Right lobe of liver (tissue), 6 donors: Measurements from ENCODE around the gene TAS2R16. TPM values are rescaled to one million over a fixed set of nuclear protein-coding genes. Genes with fewer than 3 reads are reported as not detected.

Experiments
- ATAC-seq, 4 donors: fragments of 200-7000 bp; cut with Tn5 transposase; one replicate each; pipeline ENCODE4 v1.9.1; 2020; ENCODE audit warnings: mild to moderate bottlenecking in 4 of 4, moderate library complexity in 4 of 4
- DNase-seq, 3 donors: peaks; one replicate each; pipeline ENCODE4 v3.0.0-alpha.2; 2020
- H3K27ac ChIP-seq, 3 donors: fragments of 200-600 bp; one replicate each; pipeline ENCODE4 v1.8.0; 2022
- H3K27me3 ChIP-seq, 2 donors: fragments of 200-600 bp; one replicate each; pipeline ENCODE4 v1.8.0; 2022
- H3K36me3 ChIP-seq, 4 donors: fragments of 200-600 bp; sonication (generic) in 1 of 4; one replicate each; pipeline versions ENCODE4 v1.5.1 to v1.8.0; 2017 to 2022; ENCODE audit warnings: control low read depth in 1 of 4
- H3K4me1 ChIP-seq, 4 donors: fragments of 200-600 bp; sonication (generic) in 1 of 4; one replicate each; pipeline versions ENCODE4 v1.5.1 to v1.8.0; 2017 to 2022; ENCODE audit warnings: control low read depth in 1 of 4
- H3K4me3 ChIP-seq, 3 donors: fragments of 200-600 bp; one replicate each; pipeline ENCODE4 v1.8.0; 2022
- H3K9me3 ChIP-seq, 4 donors: fragments of 200-600 bp; sonication (generic) in 1 of 4; one replicate each; pipeline versions ENCODE4 v1.5.1 to v1.8.0; 2017 to 2022; ENCODE audit warnings: control low read depth in 1 of 4
- POLR2A ChIP-seq: fragments of 450-650 bp; IDR thresholded peaks from one replicate; pipeline ENCODE4 v1.6.1; 2017; ENCODE audit warnings: antibody characterized with exemption, mild to moderate bottlenecking
- WGBS: methylation state at CpG from one replicate; pipeline ENCODE4 v1.1.6; 2018; ENCODE audit warnings: low coverage, low lambda C conversion rate; ENCODE audit not compliant: insufficient coverage; ENCODE audit errors: missing lambda C conversion rate; 5-methylcytosine and 5-hydroxymethylcytosine counted together
- intact Hi-C, 2 donors: fragments of 100-400 bp; cut with DNase I; formaldehyde crosslinking; loops; one replicate each; pipeline versions ENCODE4 v1.11.2 to v1.14.1; 2022
- total RNA-seq, 6 experiments: library from RNA; depleted of rRNA in 2 of 6; stranded (reverse); fragments of >200 nt in 2 of 6; fragmentation: NEBNext Ultra II Directional in 3 of 6; extraction: Animal tissue kit (Norgen Biotek cat#: 25700) in 3 of 6; gene quantifications; one replicate each; pipeline versions ENCODE4 v1.1.0 to v1.2.4, GENCODE V29; 2016 to 2023
- TF ChIP-seq, protein P1 (sequence below), 4 donors: fragments of 200-600 bp in 3 of 4; fragments of 450-650 bp in 1 of 4; IDR thresholded peaks; one replicate each; pipeline versions ENCODE4 v1.5.1 to v1.8.0; 2016 to 2022; ENCODE audit warnings: antibody characterized with exemption in 4 of 4, mild to moderate bottlenecking in 2 of 4
- donor health status: DM: no; HTN: yes; CAD: no.
- donor health status: DM: no; HTN: no; CAD: no.
- donor health status: DM: no; HTN: no; CAD: no.
- donor health status: DM: no; HTN: yes; CAD: no.
- donor health status: DM: no; HTN: yes; CAD: no.

TAS2R16 gene
- total RNA-seq, 6 experiments from 2014 or later = not detected

DNA sequence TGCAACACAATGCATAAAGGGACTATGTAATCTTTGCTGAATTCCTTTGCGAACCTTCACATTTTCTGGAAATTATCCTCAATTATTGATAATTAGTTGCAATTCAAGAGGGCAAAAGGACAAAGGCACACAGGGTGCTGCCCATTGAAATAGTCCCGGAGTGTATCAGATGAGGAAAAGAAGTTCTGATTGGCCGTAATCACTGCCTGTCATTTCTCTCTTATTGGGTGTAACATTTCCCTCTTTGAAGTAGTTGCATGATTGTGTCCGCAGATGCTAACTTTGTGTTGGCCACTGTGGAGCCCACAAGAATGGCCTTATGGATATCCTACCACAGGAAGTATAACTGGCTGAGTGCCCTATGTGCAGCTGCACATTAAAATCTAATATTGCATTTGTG, 35.1 kb upstream of the TAS2R16 start:
- Histone ChIP-seq H3K27me3 (no peaks in the 10 kb centered on the region), H3K9me3 (no peaks in the 10 kb centered on the region), H3K4me3 (no peak overlapping the region), H3K27ac (no peak overlapping the region), H3K4me1 (no peaks in the 10 kb centered on the region), H3K36me3 (no peaks in the 10 kb centered on the region)
- ATAC-seq = no peak
- TF ChIP-seq, protein P1, sequence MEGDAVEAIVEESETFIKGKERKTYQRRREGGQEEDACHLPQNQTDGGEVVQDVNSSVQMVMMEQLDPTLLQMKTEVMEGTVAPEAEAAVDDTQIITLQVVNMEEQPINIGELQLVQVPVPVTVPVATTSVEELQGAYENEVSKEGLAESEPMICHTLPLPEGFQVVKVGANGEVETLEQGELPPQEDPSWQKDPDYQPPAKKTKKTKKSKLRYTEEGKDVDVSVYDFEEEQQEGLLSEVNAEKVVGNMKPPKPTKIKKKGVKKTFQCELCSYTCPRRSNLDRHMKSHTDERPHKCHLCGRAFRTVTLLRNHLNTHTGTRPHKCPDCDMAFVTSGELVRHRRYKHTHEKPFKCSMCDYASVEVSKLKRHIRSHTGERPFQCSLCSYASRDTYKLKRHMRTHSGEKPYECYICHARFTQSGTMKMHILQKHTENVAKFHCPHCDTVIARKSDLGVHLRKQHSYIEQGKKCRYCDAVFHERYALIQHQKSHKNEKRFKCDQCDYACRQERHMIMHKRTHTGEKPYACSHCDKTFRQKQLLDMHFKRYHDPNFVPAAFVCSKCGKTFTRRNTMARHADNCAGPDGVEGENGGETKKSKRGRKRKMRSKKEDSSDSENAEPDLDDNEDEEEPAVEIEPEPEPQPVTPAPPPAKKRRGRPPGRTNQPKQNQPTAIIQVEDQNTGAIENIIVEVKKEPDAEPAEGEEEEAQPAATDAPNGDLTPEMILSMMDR (IDR thresholded peaks at IDR 0.05) = no peak
- no peak for TF ChIP-seq POLR2A
- 86% methylated on average over 3 of the region's 4 CpGs for WGBS
- no peak for DNase-seq
- intact Hi-C loops = no loop called here

DNA sequence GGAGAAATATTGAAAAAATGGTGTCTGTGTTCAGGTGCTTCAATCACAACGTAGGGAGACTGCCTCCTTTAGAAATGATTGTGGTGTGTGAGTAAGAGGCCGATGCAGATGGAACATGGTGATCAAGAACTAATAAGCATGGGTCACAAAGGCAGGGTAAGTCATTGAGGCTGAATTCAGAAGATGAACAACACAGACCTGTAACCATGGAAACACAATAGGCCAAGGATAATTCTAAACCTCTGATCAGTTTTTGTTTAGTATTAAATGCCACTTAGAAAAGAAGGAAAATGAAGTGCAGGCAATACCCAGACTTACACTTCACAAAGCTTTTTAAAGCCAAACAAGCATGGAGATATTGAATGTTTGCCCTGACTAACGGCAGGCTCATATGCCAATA, 32.8 kb upstream of the TAS2R16 start:
- H3K36me3 ChIP-seq = no peaks in the 10 kb centered on the region
- H3K4me3 ChIP-seq = no peak overlapping the region
- no peaks in the 10 kb centered on the region for H3K27me3 ChIP-seq
- intact Hi-C loops = no loop called here
- ATAC-seq (no peak), DNase-seq (no peak)
- no peak for TF ChIP-seq POLR2A
- TF ChIP-seq, protein P1 (IDR thresholded peaks at IDR 0.05) = no peak
- 38% methylated on average over 3 of the region's 3 CpGs for WGBS
- no peak overlapping the region for H3K27ac ChIP-seq
- H3K4me1 ChIP-seq = no peaks in the 10 kb centered on the region
- no peaks in the 10 kb centered on the region for H3K9me3 ChIP-seq

DNA sequence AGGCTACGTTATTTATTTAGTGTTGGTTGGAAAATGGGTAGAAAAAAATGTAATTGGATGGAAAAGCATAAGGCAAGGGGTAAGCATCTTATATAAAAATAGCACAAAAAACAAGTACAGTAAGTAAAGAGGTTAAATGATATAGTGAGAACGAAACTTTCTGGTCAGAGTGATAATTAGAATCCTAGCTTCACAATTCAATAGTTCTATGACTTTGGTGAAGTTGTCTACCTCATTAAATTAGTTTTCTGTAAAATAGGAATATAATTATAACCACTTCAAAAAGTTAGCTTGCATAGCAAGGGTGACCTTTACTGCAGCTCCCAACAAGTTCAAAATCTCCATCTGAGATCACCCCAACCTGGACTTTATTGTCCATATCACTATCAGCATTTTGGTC, 30.8 kb upstream of the TAS2R16 start:
- WGBS = 32% methylated on average over 2 of the region's 2 CpGs
- no peak overlapping the region for H3K27ac ChIP-seq
- TF ChIP-seq POLR2A = no peak
- TF ChIP-seq, protein P1 (IDR thresholded peaks at IDR 0.05) = no peak
- DNase-seq (no peak), ATAC-seq (no peak)
- H3K4me3 ChIP-seq = no peak overlapping the region
- no peaks in the 10 kb centered on the region for H3K27me3 ChIP-seq
- intact Hi-C loops = no loop called here
- H3K9me3 ChIP-seq = no peaks in the 10 kb centered on the region
- no peaks in the 10 kb centered on the region for H3K36me3 ChIP-seq
- H3K4me1 ChIP-seq = no peaks in the 10 kb centered on the region

DNA sequence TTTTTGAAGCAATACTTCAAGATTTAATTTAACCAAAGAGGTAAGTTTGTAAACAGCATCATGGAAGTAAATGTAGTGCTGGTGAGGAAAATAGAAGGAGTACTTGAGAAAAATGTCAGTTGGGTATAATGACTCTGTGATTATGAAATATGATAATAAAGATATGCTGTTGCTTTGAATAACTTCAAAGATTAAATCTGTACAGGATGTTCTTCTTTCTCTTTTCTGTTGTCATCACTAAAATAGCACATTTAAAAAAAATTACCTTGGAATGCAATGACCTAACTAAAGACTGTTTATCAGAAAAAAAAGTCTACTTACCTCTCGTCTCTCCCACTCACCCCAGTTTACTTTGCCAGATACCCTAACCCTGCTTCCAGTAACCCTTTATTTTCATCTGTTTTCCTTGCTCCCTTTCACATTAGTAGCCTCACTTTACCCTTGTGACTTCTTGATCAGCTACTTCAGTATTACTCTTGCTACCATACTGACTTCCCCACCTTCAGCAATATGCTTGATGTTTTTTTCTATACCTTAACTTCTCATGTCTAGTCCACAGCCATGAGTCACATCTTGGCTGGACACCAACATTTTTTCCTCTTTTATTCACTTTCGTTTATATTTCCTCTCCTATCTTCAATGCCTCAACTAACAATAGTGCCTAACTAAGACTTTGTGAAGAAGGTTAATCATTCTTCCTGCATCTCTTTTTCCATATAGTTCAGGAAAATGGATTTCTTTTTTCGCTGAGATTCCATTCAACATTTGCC, 29.7 kb upstream of the TAS2R16 start:
- H3K27ac ChIP-seq = no peak overlapping the region
- WGBS = 38% methylated on average over 3 of the region's 3 CpGs
- H3K27me3 ChIP-seq = no peaks in the 10 kb centered on the region
- no peaks in the 10 kb centered on the region for H3K9me3 ChIP-seq
- DNase-seq = no peak
- H3K36me3 ChIP-seq = no peaks in the 10 kb centered on the region
- TF ChIP-seq, protein P1 (IDR thresholded peaks at IDR 0.05) = no peak
- H3K4me1 ChIP-seq = no peaks in the 10 kb centered on the region
- no peak for ATAC-seq
- H3K4me3 ChIP-seq = no peak overlapping the region
- intact Hi-C loops = no loop called here

DNA sequence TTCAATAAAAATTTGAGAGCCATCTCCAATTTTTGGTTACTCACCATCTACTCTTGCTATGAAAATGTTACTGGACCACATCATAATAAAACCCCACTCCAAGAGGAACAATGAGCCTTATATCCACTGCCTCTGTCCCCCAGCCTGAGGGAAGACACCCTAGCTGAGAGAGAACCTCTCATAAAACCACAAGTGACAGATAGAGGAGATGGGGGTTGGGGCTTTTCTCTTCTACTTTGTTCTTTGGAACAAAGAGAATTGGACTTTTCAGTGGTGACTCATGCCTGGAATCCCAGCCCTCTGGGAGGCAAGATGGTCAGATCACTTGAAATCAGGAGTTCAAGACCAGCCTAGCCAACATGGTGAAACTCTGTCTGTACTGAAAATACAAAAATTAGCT, 27.6 kb upstream of the TAS2R16 start:
- Histone ChIP-seq H3K27me3 (no peaks in the 10 kb centered on the region), H3K36me3 (no peaks in the 10 kb centered on the region), H3K27ac (no peak overlapping the region), H3K4me3 (no peak overlapping the region), H3K4me1 (no peaks in the 10 kb centered on the region), H3K9me3 (no peaks in the 10 kb centered on the region)
- intact Hi-C loops = no loop called here
- no peak for ATAC-seq
- DNase-seq = no peak
- TF ChIP-seq POLR2A = no peak
- TF ChIP-seq, protein P1 (IDR thresholded peaks at IDR 0.05) = no peak
